GM12865 (cell line): Measurements from ENCODE around the gene HGS.

ENCODE experiments used
- DNase-seq: peaks from one replicate; pipeline ENCODE4 v3.0.0; 2010; ENCODE audit warnings: low read depth
- H3K4me3 ChIP-seq: 2 replicates; pipeline ENCODE4 v1.5.1; 2011; ENCODE audit warnings: mild to moderate bottlenecking, low read depth, low read length, control low read depth
- CTCF ChIP-seq: IDR thresholded peaks from 2 replicates; pipeline ENCODE4 v1.5.1; 2011; ENCODE audit warnings: low read length, control low read depth, low read depth, inconsistent platforms; ENCODE audit not compliant: insufficient read depth; ENCODE audit errors: missing control alignments

Gene HGS

GRCh38 chr17:81656835-81657234 lies 27.0 kb upstream of the HGS start:
- H3K4me3 ChIP-seq = no peak overlapping the region
- no peak for DNase-seq
- TF ChIP-seq CTCF = no peak

GRCh38 chr17:81659038-81659437 lies 24.8 kb upstream of the HGS start:
- DNase-seq = no peak
- H3K4me3 ChIP-seq = no peak overlapping the region
- no peak for TF ChIP-seq CTCF

DNA sequence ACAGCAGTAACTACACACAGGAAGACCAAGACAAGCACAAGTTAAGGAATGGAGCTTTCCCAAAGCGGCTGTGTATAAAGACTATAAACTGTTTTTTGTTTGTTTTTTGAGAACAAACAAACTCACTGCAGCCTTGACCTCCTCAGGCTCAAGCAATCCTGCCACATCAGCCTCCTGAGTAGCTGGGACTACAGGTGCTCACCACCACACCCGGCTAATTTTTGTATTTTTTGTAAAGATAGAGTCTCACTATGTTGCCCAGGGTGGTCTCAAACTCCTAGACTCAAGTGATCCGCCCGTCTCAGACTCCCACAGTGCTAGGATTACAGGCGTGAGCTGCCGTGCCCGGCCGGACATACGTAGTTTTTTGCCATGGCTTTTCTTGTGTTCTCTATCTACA lies 23.4 kb upstream of the HGS start:
- no peak overlapping the region for H3K4me3 ChIP-seq
- TF ChIP-seq CTCF = no peak
- no peak for DNase-seq

DNA sequence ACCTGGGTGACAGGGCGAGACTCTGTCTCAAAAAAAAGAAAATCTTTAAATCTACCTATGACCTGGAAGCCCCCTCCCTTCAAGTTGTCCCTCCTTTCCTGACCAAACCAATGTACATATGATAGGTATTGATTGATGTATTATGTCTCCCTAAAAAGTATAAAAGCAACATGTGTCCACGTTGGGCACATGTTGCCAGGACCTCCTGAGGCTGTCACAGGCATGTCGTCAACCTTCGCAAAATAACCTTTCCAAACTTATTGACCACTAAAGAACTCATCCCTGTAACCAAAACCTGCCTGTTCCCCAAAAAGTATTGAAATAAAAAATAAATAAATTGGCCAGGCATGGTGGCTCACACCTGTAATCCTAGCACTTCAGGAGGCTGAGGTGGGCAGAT lies 21.8 kb upstream of the HGS start:
- H3K4me3 ChIP-seq = no peak overlapping the region
- no peak for TF ChIP-seq CTCF
- DNase-seq = no peak

- H3K4me3 ChIP-seq = no peak overlapping the region
- no peak for TF ChIP-seq CTCF
- DNase-seq = no peak
Measured at GRCh38 chr17:81664051-81664470, 19.8 kb upstream of the HGS start.

DNA sequence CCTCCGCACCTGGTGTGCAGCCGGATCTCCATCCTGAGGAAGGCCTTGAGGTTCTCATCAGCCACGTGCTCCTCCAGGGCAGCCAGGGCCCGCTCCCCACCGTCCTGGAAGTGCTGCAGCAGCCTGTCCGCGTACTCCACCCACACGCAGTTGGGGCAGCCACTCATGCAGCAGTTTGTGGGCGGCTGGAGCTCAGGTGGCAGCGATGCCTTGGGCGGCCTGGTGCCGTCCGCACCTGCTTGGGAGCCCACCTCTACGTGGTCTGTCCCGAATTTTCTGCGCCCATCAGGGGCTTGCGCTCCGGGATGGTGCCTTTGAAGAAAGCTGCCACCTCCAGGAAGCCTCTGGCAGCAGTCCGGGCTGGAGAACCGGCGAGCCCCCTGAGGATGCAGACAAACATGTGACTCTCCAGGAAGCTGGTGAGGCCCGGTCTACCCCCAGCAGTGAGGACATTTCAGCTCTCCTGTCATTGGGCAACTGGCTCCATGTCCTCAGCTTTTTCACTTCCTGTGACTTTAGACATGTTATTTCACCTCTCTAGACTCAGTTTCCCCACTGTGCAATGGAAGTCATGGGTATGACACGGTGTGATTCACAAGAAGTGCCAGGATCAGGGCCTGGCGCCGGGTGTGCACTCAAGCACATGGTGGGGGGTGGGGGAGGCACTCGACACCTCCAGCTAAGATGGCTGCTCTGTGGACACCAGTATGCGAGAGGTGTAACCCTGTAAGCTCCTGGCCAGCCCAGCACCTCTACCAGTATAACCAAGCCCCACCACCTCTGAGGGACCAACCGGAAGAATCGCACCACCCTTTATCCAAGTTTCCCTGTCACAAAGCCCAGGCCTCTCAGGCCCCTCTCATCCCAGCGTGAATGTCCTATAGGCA lies 18.4 kb upstream of the HGS start:
- TF ChIP-seq CTCF = no peak
- peak overlapping the region; percentile 99 for H3K4me3 ChIP-seq
- peak; percentile 82 for DNase-seq

DNA sequence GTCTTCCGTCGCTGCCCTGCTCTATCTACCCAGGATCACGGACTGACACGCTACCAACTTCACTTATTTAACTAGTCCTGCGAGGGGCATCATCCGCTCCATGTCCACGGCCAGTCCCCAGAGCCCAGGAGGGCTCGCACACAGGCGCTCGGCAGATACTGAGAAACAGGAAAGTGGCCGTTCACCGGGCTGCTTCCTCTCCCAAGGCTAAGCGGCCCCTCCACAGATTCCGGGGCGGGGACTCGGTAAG lies 17.8 kb upstream of the HGS start:
- no peak for TF ChIP-seq CTCF
- DNase-seq = no peak
- H3K4me3 ChIP-seq = peak overlapping the region; percentile 99
